HS-27A (cell line): Measurements from ENCODE around the gene GATA2.

Source experiments
- DNase-seq: peaks from one replicate; pipeline ENCODE4 v3.0.0-alpha.2; 2012; ENCODE audit warnings: low read depth, missing footprints

Gene GATA2

GRCh38 chr3:128501431-128501830 is 8.4 kb upstream of the GATA2 start:
- DNase-seq: no peak

DNA sequence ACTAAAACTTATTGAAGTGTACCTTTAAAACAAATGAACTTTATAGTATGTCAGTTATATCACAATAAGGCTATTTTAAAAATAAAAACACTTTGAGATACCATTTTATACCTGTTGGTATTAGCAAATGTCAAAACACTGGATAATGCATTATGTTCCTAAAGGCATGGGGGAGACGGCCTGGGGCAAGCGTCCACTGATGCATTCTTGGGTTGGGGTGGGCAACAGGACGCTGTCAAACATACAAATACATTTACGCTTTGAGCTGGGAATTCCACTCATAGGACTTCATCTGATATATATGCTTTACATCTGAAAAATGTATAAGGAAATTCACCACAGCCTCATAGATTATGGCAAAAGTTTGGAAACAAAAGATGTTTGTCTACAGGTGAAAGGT is 7.6 kb upstream of the GATA2 start:
- DNase-seq: no peak

GRCh38 chr3:128499724-128500275 is 6.8 kb upstream of the GATA2 start:
- DNase-seq: no peak

GRCh38 chr3:128498901-128499530 is 6.0 kb upstream of the GATA2 start:
- DNase-seq: no peak

GRCh38 chr3:128498127-128498626 is 5.2 kb upstream of the GATA2 start:
- no peak for DNase-seq

DNA sequence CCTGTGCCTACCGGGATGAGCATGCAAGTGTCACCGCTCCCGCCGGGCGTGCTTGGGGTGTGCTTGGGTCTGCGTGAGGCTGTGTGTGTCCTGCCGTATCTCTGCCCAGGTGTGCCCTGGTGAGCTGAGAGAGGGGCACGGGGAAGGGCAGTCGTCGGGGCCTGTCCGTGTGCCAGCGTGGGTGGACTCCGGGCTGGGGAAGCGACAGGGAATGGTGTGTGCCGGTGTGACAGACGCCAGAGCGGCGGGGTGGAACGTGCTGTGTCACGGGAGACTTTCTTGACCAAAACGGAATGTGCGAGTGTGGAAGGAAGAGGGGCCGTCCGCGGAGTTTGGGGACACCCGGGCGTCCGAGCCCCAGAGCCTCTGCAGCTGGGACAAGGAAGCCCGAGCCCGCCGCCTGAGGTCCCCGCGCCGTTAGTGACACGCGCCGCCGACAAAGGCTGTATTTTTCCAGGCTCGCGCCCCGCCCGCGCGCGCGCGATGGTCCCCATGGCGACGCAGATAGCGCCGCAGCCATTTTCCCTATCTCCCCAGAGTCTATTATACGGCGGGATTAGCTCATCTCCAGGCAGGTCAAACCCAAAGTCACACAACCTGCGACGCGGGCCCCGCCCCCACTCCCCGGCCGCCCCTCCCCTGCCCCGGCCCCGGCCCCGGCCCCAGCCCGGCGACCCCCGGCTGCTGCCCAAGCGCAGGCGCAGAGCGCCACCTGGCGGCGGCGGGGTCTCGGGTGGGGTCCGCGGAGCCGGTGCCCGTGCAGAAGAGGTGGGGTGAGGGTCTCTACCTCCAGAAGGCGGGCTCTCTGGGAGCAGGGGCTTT is 4.5 kb upstream of the GATA2 start:
- DNase-seq: no peak

- no peak for DNase-seq
Measured at GRCh38 chr3:128496602-128497304, 3.8 kb upstream of the GATA2 start.

DNA sequence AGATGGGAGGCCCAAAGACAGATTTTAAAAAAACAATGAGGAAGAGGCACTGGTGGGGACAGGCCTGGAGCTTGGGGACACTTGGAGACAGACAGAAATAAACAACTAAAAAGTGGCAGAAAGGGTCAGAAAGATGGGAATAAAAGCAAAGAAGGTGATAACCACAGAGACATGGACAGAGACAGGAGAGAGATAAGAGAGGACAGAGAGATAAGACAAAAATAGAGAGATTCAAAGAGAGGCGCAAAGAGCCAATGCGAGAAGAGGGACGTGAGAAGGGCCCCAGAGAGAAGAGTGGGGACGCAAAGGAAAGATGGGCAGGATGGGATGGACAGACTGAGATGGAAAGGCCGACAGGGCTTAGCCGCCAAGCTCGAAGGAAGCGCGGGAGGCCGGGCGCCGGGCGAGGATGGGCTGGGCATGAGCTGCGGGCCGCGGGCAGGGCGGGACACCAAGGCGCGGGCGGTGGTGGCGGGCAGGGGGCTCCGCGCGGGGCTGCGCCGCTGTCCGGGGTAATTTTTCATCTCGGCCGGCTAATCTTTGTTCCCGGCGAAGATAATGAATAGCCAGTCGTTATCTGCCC is 3.1 kb upstream of the GATA2 start:
- no peak for DNase-seq

- no peak for DNase-seq
Measured at GRCh38 chr3:128495435-128495970, 2.5 kb upstream of the GATA2 start.

DNA sequence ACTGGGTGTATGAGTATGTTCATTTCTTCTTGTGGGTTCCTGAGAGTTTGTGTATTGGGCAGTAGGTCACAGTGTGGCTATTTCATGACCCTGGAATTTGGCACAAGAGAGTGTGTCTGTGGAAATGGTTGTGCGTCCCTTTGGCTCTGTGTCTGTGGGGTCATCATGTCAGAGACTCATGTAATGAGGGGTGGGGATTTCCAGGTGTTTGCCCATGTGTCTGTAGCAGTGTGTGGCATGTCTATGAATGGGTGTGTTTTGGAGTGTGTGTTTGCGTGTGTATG is 1.3 kb upstream of the GATA2 start:
- DNase-seq: no peak

DNA sequence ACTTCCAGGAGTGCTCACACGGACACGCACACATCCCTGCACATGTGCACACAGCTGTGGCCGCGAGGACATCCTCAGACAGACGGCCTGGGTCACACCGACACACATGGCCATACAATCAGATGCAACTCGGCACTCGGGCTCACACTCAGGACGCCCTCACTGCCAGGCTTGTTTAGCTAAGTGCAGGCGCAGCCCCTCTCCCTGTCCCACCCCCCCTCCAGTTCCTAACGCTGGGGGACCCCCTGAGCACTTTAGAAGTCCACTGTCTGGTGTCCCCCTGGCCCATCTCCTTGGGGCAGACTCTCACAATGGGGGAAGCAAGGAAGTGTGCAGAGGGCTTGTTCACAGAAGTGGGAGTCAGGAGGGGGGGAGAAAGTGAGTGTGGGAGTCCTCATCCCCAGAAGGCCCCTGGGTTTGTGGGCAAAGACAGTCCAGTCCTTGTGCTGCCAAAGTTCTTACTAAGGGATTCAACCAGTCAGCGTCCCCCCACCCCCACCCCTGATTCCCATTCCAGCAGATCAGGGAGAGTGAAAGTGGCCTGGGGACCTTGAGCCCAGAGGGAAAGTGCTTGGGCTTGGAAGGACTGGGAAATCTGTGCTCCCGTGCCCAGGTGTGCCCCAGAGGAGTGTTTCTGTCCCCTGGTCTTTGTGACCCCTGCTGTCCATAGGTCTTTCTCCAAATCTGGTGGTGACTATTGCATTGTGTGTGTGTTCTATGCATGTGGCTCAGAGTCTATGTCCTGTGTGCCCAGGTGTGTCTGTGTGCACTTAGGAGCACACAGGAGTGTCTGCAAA is 767 bp upstream of the GATA2 start:
- no peak for DNase-seq

- no peak for DNase-seq
Measured at GRCh38 chr3:128491941-128492670, 895 bp downstream of the GATA2 start.

DNA sequence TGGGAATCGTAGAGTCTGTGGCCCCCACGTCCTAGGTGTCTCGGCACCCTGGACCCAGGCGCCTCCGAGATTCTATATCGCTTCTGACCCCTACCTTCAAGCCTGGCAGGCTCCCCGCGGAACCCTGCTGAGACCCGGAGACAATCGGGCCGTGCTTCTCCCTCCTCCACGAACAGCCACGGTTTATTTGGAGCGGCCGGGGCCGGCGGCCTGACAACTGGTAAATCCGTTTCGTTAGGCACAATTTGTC is 1.4 kb downstream of the GATA2 start:
- DNase-seq: no peak

DNA sequence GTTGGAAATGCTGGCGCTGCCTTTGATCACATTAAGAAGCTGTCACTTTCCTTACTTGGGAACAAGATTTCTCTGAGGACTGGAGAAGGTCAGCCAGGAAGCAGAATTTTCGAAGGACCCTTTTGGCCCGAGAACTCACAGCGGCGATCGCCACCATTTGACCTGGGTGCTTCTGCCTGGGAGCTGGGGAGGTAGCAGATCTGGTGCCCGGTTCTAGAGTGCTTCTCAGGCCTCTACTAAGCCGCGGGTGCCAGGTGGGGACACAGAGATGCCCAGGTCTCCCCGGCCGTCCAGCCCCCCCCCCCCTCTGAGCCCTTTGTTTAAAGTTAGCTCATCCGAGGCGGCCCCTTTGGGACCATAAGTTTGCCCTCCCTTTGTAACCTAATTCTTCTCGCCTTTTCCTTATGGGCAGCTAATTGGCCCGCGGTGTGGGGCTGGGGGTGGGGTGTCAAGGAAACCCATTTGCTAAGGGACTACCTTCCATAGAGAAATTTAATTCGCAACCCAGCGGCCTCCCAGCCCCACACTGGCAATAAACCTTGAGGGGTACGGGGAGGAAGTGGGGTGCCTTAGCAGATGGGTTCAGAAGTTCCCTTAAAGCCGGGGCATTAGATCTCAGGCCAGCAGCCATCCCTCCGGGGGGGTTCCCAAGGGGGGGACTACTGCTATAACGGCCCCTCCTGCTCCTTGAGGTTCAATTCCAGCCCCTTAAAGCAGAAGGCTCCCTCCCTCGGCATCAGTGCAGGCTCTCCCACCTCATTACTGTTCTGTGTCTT is 1.9 kb downstream of the GATA2 start:
- no peak for DNase-seq

GRCh38 chr3:128490650-128490914 is 2.4 kb downstream of the GATA2 start:
- DNase-seq: no peak

DNA sequence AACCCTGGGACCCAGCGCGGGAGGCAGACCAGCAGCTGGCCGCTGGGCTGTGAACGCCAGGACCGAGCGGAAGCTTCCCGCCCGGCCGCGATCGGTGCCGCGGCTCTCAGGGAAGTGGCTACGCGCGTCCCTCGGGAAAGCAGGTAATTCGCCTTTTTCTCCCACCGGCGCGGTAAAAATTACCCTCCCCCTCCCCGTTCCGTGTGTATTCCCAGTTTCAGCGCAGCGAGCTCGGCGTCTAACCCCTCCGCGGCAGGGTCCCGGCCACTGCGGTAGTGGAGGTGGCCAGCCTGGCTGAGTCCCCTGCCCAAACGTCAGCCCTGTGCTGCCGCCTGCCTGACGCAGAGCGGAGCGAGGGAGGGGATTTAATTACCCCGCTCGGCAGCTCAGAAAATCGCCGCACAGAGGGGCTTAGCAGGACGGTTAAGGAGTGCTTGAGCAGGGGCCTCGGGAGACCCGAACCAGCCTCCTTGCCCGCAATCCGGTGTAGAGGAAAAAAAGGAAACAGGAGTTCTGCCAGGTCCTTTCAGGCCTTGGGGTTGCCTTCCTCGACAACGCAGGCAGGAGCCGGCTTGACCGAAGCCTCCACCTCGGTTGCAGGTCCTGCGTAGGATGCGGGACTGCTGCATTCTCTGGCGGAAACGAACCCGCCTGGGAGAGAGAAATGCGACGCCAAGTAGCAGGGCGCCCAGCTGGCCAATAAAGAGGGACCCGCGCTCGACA is 2.9 kb downstream of the GATA2 start:
- DNase-seq: no peak

- no peak for DNase-seq
Measured at GRCh38 chr3:128489674-128489926, 3.4 kb downstream of the GATA2 start.

- DNase-seq: no peak
Measured at GRCh38 chr3:128488991-128489673, 3.9 kb downstream of the GATA2 start.

DNA sequence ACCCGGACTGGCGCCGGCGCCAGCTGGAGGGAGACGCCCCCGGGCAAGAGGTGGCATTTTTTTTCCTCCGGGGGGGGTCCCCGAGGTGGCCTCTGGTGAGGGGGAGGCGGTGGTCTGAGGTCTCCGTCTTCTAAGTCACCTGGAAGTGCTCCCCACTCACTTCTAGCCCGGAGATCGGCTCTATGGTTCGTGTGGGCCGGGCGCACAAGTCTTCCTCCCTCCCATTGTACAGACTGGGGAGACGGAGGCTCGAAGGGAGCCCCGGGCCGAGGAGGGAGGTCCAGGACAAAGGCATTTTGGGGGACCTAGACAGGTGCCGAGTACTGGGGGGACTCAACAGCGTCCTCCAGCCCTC is 4.4 kb downstream of the GATA2 start:
- no peak for DNase-seq
